Testis (tissue), 3 donors: ENCODE results near the gene CC2D2A. TPM values are rescaled to one million over a fixed set of nuclear protein-coding genes. Genes with fewer than 3 reads are reported as not detected.

ENCODE experiments used
- DNase-seq: peaks from one replicate; pipeline ENCODE4 v3.0.0-alpha.2; 2019
- H3K27ac ChIP-seq, 2 donors: fragments of 200-600 bp; sonication (generic); one replicate each; pipeline ENCODE4 v1.5.1; 2019
- H3K27me3 ChIP-seq: fragments of 200-600 bp; sonication (generic); one replicate; pipeline ENCODE4 v1.5.1; 2019
- H3K36me3 ChIP-seq: fragments of 200-600 bp; sonication (generic); one replicate; pipeline ENCODE4 v1.5.1; 2017; ENCODE audit warnings: low read depth; ENCODE audit errors: missing control alignments
- H3K4me1 ChIP-seq: fragments of 200-600 bp; sonication (generic); one replicate; pipeline ENCODE4 v1.5.1; 2019
- H3K4me3 ChIP-seq, 2 donors: fragments of 200-600 bp; sonication (generic); one replicate each; pipeline ENCODE4 v1.5.1; 2017 to 2019
- H3K9me3 ChIP-seq: fragments of 200-600 bp; sonication (generic); one replicate; pipeline ENCODE4 v1.5.1; 2017
- CTCF ChIP-seq, 3 experiments: fragments of 450-650 bp in 2 of 3; fragments of 200-600 bp in 1 of 3; sonication (generic) in 1 of 3; IDR thresholded peaks; one replicate each; pipeline ENCODE4 v1.5.1; 2016 to 2019; ENCODE audit warnings: antibody characterized with exemption in 3 of 3, mild to moderate bottlenecking in 2 of 3, moderate library complexity in 1 of 3
- POLR2A ChIP-seq: fragments of 450-650 bp; IDR thresholded peaks from one replicate; pipeline ENCODE4 v1.6.1; 2017; ENCODE audit warnings: antibody characterized with exemption, mild to moderate bottlenecking, moderate library complexity
- WGBS, 2 donors: methylation state at CpG; one replicate each; pipeline ENCODE4 v1.1.5; 2018; 5-methylcytosine and 5-hydroxymethylcytosine counted together
- intact Hi-C: fragments of 100-400 bp; cut with DNase I; formaldehyde crosslinking; loops from one replicate; pipeline ENCODE4 v1.15.1; 2023; ENCODE audit warnings: low total_unique reads
- polyA plus RNA-seq: library from polyadenylated mRNA; stranded (reverse); fragments of 350-450 nt; fragmentation: Illumina TruSeq; extraction: RNeasy Lipid Tissue Mini Kit (QIAGEN cat#74804); gene quantifications from one replicate; pipeline ENCODE4 v1.2.3, GENCODE V29; 2014; ENCODE audit warnings: low read depth, low replicate concordance; ENCODE audit not compliant: insufficient read depth
- total RNA-seq, 2 donors: library from RNA; depleted of rRNA; stranded (reverse); fragments of >200 nt; gene quantifications; one replicate each; pipeline ENCODE4 v1.2.3, GENCODE V29; 2016

Gene CC2D2A
- total and polyA plus RNA-seq, 3 donors from 2014 or later = 16.9 to 23.7 (median 21.9) TPM

- intact Hi-C loops = no loop called here
- TF ChIP-seq CTCF (IDR thresholded peaks at IDR 0.05) = no peak
- Histone ChIP-seq H3K4me1 (no peaks in the 10 kb centered on the region), H3K36me3 (no peaks in the 10 kb centered on the region), H3K27ac (no peak overlapping the region), H3K9me3 (no peaks in the 10 kb centered on the region), H3K4me3 (no peak overlapping the region), H3K27me3 (no peaks in the 10 kb centered on the region)
- DNase-seq = no peak
- WGBS, 2 donors = 93 to 99% methylated on average over 2 of the region's 2 CpGs
These were observed 32.3 kb downstream of the CC2D2A start for GRCh38 chr4:15501941-15502340.

- no peaks in the 10 kb centered on the region for H3K9me3 ChIP-seq
- H3K36me3 ChIP-seq = no peaks in the 10 kb centered on the region
- DNase-seq = no peak
- no peak overlapping the region for H3K27ac ChIP-seq
- H3K4me3 ChIP-seq = no peak overlapping the region
- no peaks in the 10 kb centered on the region for H3K27me3 ChIP-seq
- H3K4me1 ChIP-seq = no peaks in the 10 kb centered on the region
- WGBS, 2 donors = 73 to 75% methylated on average over 3 of the region's 3 CpGs
- no peak for TF ChIP-seq POLR2A
- TF ChIP-seq CTCF (IDR thresholded peaks at IDR 0.05) = no peak
- intact Hi-C loops = no loop called here
These were observed 32.7 kb downstream of the CC2D2A start for GRCh38 chr4:15502384-15502783.

GRCh38 chr4:15504041-15504440 is 34.4 kb downstream of the CC2D2A start:
- intact Hi-C loops = no loop called here
- no peaks in the 10 kb centered on the region for H3K36me3 ChIP-seq
- TF ChIP-seq POLR2A = no peak
- TF ChIP-seq CTCF (IDR thresholded peaks at IDR 0.05) = no peak
- no peak overlapping the region for H3K4me3 ChIP-seq
- H3K4me1 ChIP-seq = no peaks in the 10 kb centered on the region
- no peaks in the 10 kb centered on the region for H3K27me3 ChIP-seq
- no peak for DNase-seq
- H3K9me3 ChIP-seq = no peaks in the 10 kb centered on the region
- WGBS, 2 donors = 92 to 100% methylated on average over 1 of the region's 1 CpG
- H3K27ac ChIP-seq = no peak overlapping the region

GRCh38 chr4:15506464-15506863 is 36.8 kb downstream of the CC2D2A start:
- Histone ChIP-seq H3K36me3 (no peaks in the 10 kb centered on the region), H3K4me3 (no peak overlapping the region), H3K4me1 (no peaks in the 10 kb centered on the region), H3K9me3 (no peaks in the 10 kb centered on the region), H3K27me3 (no peaks in the 10 kb centered on the region), H3K27ac (no peak overlapping the region)
- intact Hi-C loops = no loop called here
- TF ChIP-seq CTCF (IDR thresholded peaks at IDR 0.05) (no peak), POLR2A (no peak)
- 85 to 91% methylated on average over 8 of the region's 8 CpGs for WGBS, 2 donors
- DNase-seq = no peak

- Histone ChIP-seq H3K9me3 (no peaks in the 10 kb centered on the region), H3K27me3 (no peaks in the 10 kb centered on the region), H3K27ac (no peak overlapping the region), H3K36me3 (no peaks in the 10 kb centered on the region), H3K4me1 (no peaks in the 10 kb centered on the region), H3K4me3 (no peak overlapping the region)
- no peak for TF ChIP-seq POLR2A
- no peak for TF ChIP-seq CTCF (IDR thresholded peaks at IDR 0.05)
- 85 to 98% methylated on average over 4 of the region's 4 CpGs for WGBS, 2 donors
- intact Hi-C loops = no loop called here
- no peak for DNase-seq
These were observed 38.0 kb downstream of the CC2D2A start for GRCh38 chr4:15507679-15508078.
